Inferior parietal cortex (tissue), 1 donor: ENCODE results near the gene TFR2.
"Not testable (repeated sequence)": the region's sequence is repeated elsewhere in the genome, so short reads cannot be mapped to it uniquely, and the experiment has no call there.

ENCODE experiments used
- DNase-seq: peaks from one replicate; pipeline ENCODE4 v3.0.0-alpha.2; 2016; ENCODE audit errors: extremely low spot score

The TFR2 gene

GRCh38 chr7:100678291-100678984 is 37.1 kb upstream of the TFR2 start:
- no peak for DNase-seq

DNA sequence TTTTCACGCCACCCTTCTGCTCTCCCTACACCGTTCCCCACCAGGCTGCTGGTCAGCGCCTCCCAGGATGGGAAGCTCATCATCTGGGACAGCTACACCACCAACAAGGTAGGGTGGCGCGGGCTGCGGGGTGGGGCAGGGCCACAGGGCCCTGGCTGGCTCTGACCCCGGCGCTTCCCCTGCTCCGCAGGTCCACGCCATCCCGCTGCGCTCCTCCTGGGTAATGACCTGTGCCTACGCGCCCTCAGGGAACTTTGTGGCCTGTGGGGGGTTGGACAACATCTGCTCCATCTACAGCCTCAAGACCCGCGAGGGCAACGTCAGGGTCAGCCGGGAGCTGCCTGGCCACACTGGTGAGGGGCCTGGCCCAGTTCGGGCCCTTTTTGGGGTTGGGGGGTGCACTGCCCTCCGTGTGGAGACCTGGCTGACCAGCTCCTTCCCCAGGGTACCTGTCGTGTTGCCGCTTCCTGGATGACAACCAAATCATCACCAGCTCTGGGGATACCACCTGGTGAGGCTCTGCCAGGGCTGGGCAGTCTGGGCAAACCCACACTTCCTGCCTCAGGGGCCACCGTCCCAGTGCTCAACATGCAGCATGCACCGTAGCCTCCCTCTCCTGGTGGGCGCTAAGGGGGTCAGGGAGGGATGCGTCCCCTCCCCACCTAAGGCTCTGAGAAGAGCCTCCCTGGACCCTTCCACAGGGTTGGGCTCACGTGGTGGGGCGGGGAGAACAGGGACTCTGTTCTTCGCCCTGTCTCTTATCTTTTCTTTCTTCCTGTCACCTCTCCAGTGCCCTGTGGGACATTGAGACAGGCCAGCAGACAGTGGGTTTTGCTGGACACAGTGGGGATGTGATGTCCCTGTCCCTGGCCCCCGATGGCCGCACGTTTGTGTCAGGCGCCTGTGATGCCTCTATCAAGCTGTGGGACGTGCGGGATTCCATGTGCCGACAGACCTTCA is 36.2 kb upstream of the TFR2 start:
- no peak for DNase-seq

GRCh38 chr7:100676501-100677306 is 35.4 kb upstream of the TFR2 start:
- no peak for DNase-seq

DNA sequence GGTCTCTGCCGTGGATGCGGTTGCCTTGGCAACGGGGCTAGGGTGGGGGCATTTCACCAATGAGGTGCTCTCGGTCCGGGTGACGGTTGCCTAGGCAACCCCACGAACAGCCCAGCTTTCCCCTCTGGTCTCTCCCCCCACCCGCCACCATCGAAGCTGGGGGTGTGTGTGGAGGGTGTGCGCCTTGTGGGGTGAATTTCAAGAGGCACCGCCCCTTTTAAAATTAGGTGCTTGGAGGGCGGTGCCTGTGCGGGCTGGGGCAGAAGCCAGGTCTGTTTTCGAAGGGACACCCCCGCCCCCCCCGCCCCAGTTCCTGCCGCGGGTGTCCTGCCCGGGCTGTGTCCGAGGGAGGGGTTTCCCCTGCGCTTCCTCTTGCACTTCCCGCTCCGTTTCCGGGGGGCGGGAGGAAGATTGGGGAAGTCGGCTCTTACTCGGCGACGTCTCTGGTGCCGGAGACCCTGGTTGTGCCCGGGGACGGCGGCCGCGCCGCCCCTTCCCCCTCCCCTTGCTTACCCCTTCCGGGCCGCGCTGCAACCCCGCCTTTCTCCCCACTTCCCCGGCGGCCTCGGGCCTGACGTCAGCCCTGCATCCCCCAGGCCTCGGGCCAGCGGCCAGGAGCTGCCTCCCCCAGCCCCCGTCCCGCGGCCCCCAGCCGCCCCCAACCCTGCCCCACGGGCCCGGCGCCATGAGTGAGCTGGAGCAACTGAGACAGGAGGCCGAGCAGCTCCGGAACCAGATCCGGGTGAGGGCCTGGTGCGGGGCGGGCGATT is 34.4 kb upstream of the TFR2 start:
- peak; percentile 63 for DNase-seq

DNA sequence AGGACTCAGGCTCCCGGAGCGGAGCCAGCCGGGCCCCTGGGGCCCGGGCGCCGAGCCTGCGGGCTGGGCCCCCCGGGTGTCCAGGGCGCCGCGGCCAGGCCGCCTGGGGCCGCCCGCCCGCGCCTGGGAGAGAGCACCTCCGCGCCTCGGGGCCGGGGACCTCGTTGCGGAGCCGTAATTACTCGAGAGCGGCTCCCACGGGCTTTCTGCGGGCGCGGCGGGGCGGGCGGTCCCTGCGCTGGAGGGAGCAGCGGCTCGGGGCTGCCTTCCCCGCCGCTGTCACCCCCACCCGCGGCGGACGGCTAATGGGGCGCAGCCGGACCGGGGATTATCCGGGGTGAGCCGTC is 33.7 kb upstream of the TFR2 start:
- no peak for DNase-seq

- no peak for DNase-seq
Observed at GRCh38 chr7:100674411-100675104, 33.2 kb upstream of the TFR2 start.

- DNase-seq, result no peak
Observed at GRCh38 chr7:100673942-100674410, 32.6 kb upstream of the TFR2 start.

DNA sequence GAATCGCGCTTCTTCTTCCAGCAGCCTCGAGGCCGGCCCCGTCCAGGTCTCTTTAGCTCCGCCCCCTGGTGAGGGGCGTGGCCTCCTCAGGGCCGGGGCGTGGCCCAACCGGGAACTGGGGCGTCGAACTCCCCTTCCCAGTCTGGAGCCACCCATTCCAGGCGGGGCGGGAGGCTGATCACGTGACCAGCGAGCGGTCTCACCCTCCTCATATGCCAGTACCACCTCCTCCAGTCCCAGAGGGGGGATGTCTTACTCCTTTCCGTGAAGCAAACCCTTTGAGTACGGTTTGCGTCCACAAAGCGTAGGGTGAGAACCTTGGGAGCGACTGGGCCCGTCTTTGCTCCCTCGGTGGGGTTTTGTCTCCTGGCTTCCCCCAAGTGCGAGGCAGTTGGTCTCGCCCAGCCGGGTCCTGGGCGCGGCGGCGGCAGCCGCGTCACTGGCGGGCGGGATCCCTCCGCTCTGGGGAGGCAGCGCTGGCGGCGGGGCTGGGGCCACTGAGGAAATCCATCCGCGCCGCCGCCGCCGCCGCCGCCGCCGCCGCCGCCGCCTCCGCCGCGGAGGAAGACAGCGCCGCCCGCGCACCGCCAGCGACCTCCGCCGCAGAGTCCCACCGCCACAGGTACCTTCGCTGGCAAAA is 32.1 kb upstream of the TFR2 start, which contains the start of gene GNB2:
GNB2 (plus strand) TSS at position 439 of the 640 bp plus-strand sequence. CDS start 2,526 bp downstream, outside the sequence.
- DNase-seq, result peak; percentile 98

GRCh38 chr7:100671353-100672327 is 30.3 kb upstream of the TFR2 start:
- no peak for DNase-seq

GRCh38 chr7:100670074-100670473 is 28.7 kb upstream of the TFR2 start:
- no peak for DNase-seq

DNA sequence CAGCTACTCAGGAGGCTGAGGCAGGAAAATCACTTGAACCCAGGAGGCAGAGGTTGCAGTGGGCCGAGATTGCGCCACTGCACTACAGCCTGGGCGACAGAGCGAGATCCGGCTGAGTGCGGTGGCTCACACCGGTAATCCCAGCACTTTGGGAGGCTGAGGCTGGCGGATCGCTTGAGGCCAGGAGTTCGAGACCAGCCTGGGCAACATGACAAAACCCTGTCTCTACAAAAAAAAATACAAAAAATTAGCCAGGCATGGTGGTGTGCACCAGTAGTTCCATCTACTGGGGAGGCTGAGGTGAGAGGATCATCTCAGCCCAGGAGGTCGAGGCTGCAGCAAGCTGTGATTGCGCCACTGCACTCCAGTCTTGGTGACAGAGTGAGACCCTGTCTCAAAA is 27.8 kb upstream of the TFR2 start:
- DNase-seq, result not testable (repeated sequence)

GRCh38 chr7:100668069-100668449 is 26.7 kb upstream of the TFR2 start:
- DNase-seq, result no peak

- no peak for DNase-seq
Observed at GRCh38 chr7:100667331-100668068, 26.1 kb upstream of the TFR2 start.

GRCh38 chr7:100665168-100665726 is 23.9 kb upstream of the TFR2 start:
- no peak for DNase-seq

- not testable (repeated sequence) for DNase-seq
Observed at GRCh38 chr7:100662194-100662776, 20.9 kb upstream of the TFR2 start.

- peak; percentile 72 for DNase-seq
Observed at GRCh38 chr7:100655908-100656674, 14.7 kb upstream of the TFR2 start, which contains the start of gene ACTL6B. Gene ACTL6B (minus strand): TSS chr7:100656448. CDS start chr7:100656354, 94 bp downstream.
